GM18867 (cell line): Measurements from ENCODE around the gene DNAAF1.
A peak's percentile ranks its signal among the peaks of the same experiment; 100 is the strongest.
"Not testable (repeated sequence)": the region's sequence is repeated elsewhere in the genome, so short reads cannot be mapped to it uniquely, and the experiment has no call there.

ENCODE experiments used
- ATAC-seq: cut with Tn5 transposase; IDR thresholded peaks from one replicate; pipeline ENCODE4 v1.9.1; 2021; ENCODE audit warnings: mild to moderate bottlenecking, moderate library complexity; ENCODE audit not compliant: unreplicated experiment

DNAAF1 gene

GRCh38 chr16:84182680-84183571, 37.8 kb downstream of the DNAAF1 start:
- ATAC-seq = no peak

GRCh38 chr16:84183572-84183875, 38.4 kb downstream of the DNAAF1 start:
- no peak for ATAC-seq

DNA sequence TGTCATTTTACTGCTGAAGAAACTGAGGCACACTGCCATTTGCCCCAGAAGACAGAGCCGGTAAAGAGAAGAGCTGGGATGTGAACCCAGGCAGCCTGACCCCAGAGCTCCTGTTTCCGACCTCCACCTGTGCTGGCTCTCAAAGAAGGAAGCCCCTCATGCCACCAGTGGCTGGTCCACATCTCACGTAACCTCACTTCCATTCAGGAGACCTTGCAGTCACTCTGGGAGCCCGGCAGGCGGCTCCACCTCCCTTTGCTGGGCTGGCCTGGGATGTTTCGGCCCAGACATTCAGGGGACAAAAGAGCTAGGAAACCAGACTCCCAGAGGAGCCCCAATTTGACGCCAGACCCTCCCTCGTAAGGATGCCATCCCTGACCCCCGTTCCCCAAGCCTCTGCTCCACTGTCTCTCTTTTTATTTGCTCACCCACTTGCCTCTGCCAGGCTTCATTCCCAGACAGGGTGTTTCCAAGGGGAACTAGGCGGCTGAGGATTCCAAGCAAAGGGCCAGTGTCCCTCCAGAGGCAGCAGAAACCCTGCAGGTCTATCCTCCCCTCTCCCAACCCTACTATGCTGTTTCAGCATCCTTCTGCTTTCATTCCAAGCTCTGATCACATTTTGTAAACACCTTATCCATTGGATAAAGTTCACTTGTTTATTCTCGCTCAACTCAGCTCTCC, 38.9 kb downstream of the DNAAF1 start:
- no peak for ATAC-seq

DNA sequence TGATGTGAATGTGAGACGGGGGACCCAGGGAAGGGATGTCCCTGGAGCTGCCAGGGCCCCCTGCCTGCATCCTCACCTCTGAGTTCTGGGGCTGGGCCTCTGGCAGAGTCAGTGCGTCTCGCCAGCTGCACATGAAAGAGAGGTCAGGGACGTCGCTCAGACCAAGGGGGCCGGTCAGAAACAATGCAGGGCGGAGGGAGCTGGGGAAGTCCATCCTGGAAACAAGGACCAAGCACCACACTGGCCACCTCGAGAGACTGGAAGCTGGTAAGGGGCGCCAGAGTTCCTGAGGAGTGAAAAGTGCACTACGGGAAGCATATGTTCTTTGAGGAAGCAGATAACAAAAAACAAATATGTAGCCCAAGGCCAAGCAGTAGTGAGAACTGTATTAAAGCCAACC, 39.7 kb downstream of the DNAAF1 start:
- no peak for ATAC-seq

GRCh38 chr16:84186685-84187437, 41.8 kb downstream of the DNAAF1 start, which contains the start of gene TAF1C:
TAF1C (minus strand) TSS chr16:84187057; CDS start chr16:84184988, 2,069 bp downstream.
- peak; percentile 93 for ATAC-seq

GRCh38 chr16:84190731-84191388, 45.8 kb downstream of the DNAAF1 start, which contains the start of gene ADAD2:
ADAD2 (plus strand) TSS chr16:84191157; CDS start chr16:84191231, 74 bp downstream.
- ATAC-seq = no peak

- ATAC-seq = no peak
Measured at GRCh38 chr16:84191466-84191865, 46.4 kb downstream of the DNAAF1 start.

DNA sequence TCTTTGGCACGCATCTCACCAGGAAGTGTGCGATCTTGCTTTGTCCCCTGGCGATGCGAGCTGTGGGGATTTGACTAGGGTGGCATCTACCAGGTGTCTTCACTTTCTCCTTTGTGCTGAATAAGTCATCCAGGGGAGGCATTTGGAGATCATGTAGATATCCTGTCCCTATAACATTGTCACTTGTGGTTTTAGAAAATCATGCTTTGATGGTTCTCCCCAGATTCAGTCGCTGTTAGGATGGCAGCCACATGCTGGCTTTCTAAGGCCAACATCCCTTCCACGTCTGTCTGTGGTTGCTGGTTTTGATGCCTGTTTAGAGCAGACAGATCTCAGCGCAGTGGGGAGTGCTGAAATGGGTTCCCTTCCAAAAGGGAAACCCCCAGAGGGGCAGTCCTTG, 48.4 kb downstream of the DNAAF1 start:
- no peak for ATAC-seq

DNA sequence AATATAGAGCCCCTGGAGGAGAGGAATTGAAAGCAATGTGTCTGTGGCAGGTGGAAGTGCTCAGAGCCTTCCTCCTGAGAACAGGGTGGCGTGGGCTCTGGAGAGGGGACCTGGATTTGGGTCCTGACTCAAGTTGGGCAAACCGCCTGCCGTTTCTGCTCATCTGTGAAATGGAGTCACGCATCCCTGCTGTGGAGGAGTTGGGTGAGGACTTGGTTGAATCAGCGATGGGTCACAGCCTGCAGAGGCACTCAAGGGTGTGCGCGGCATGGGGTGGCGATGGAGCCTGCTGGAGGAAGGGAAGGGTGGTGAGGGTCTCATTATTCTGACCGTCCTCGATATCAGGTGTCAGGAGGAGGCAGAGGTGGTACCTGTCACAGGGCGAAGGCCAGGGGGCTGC, 48.9 kb downstream of the DNAAF1 start:
- no peak for ATAC-seq

GRCh38 chr16:84194470-84195200, 49.5 kb downstream of the DNAAF1 start:
- no peak for ATAC-seq

DNA sequence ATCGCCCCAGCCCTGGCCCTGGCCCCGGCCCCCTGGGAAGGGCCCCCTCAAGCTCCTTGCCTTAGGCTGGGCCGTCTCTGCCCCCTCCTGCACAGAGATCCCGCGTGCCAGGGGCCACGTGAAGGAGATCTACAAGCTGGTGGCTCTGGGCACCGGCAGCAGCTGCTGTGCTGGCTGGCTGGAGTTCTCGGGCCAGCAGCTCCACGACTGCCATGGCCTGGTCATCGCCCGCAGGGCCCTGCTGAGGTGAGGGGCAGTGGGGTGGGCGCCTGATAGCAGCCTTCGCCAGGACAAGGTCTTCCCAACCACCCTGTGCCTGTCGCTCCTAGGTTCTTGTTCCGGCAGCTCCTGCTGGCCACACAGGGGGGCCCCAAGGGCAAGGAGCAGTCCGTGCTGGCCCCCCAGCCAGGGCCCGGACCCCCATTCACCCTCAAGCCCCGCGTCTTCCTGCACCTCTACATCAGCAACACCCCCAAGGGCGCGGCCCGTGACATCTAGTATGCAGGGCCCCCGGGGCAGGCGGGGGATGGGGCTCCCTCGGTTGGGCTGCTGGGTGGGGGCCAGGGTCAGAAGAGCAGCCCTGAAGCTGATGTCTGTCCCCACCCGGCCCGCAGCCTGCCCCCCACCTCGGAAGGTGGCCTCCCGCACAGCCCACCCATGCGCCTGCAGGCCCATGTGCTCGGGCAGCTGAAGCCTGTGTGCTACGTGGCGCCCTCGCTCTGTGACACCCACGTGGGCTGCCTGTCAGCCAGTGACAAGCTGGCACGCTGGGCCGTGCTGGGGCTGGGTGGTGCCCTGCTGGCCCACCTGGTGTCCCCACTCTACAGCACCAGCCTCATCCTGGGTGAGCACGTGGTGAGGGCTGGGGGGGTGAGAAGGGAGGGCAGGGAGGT, 50.3 kb downstream of the DNAAF1 start:
- ATAC-seq = no peak

- ATAC-seq = no peak
Measured at GRCh38 chr16:84196101-84196500, 51.0 kb downstream of the DNAAF1 start.

DNA sequence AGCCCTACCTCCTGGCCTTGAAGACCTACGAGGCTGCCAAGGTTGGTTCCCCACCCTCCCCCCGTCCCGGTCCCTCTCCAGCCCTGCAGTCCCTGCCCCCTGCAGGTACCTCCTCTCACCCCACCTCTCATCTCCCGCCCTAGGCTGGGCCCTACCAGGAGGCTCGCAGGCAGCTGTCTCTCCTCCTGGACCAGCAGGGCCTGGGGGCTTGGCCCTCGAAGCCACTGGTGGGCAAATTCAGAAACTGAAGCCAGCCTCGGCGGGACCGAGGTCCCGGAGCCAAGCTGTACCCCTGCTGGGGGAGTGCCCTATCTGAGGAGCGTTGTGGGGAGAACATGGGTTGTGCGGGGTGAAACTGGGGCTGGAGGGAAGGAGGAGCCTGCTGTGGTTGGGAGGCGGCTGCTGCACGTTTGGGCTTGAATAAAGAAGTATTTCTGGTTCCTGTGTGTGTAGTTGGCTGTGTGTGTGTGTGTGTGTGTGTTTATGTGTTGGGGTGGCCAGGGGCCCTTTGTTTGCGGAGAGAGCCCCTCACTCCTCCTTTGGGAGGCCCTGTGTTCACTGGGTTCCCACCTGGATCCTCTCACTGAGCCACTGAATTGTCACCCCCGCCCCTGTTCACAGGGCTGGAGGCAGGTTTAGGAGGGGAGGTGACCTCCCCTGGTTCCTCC, 51.8 kb downstream of the DNAAF1 start:
- ATAC-seq = no peak

DNA sequence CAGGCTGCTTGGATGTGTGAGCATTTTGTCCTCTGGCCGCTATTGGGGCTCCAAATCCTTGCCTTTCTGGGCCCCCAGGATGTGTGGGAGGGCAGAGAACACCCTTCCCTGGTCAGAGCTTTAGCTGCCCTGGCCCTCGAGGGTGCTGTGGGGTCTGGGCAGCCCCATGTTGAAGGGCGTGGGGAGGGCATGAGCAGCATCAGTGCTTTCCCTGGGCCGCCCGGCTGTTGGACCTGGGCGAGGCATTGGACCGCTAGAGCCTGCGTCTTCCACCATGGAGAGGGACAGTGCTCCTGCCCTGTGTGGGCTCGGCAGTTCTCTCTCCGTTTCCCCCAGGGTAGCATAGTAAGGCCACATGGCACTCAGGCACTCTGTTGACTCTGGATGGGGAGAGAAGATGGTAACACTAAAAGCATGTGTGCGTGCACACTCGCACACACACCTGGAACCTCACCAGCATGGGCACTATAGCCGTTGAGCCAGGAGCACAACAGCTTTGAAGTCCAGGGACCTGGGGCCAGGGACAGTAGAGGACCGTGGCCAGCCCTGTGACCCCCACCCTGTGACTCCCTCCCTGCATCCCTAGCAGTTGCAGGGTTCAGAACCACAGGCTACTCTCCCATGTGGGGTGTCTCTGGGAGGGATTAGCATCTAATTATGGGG, 52.5 kb downstream of the DNAAF1 start:
- no peak for ATAC-seq

GRCh38 chr16:84198401-84198800, 53.3 kb downstream of the DNAAF1 start:
- no peak for ATAC-seq

GRCh38 chr16:84199097-84199496, 54.0 kb downstream of the DNAAF1 start:
- no peak for ATAC-seq

GRCh38 chr16:84199861-84200260, 54.8 kb downstream of the DNAAF1 start:
- no peak for ATAC-seq

- not testable (repeated sequence) for ATAC-seq
Measured at GRCh38 chr16:84204551-84204950, 59.4 kb downstream of the DNAAF1 start.
